Bone marrow (tissue), 2 donors: ENCODE data around the gene PAX4.
A peak's percentile ranks its signal among the peaks of the same experiment; 100 is the strongest.
"Not testable (repeated sequence)": the region's sequence is repeated elsewhere in the genome, so short reads cannot be mapped to it uniquely, and the experiment has no call there.

Source experiments
- DNase-seq, 2 donors: peaks; one replicate each; lab custom pipeline; 2025; lab: John Stamatoyannopoulos, UW

PAX4 gene

DNA sequence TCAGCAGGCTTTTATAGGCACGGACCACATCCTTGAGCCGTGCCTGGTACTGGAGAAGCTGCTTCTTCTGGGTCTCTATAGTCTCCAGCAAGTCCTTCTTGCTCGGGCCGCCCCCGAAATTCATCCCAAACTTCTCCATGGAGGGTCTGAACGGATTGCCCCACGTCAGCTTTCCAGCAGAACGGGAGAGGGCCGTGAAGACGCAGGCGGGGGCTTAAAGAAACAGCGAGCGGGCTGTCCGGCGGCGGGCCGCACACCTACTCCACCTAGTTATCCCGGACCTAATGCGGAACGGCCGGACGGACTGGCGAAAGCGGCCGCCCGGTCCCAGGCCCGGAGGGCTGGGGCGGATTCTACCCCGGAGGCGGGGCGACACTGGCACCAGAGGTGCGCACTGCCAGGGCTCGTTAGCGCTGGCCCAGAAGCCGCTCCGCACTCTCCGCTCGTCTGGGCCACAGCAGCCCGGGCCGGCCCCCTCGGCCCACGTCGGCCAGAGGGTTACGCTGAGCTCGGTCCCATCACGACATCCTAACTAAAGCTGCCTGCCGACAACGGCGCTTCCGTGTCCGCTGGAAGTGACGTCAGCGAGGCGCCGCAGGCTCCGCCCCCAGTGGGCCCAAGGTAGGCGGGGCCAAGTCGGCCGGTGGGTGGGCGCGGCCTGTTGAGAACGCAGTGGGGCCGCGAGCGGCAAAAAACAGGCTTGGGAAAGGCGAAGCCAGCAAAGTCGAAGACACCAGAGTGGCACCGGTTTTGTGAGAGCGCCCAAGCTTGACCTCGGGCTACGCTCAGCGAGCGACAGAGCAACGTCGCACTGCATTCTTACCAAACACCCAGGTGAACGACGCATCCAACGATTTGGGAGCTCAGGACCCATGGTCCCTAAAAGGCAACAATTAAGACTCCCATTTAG is 32.6 kb downstream of the PAX4 start, which contains the start of gene GCC1:
GCC1 (minus strand) TSS at position 553 of the 910 bp plus-strand sequence; CDS start at position 139, 414 bp downstream.
- DNase-seq, result peak; percentile 62 to 81

DNA sequence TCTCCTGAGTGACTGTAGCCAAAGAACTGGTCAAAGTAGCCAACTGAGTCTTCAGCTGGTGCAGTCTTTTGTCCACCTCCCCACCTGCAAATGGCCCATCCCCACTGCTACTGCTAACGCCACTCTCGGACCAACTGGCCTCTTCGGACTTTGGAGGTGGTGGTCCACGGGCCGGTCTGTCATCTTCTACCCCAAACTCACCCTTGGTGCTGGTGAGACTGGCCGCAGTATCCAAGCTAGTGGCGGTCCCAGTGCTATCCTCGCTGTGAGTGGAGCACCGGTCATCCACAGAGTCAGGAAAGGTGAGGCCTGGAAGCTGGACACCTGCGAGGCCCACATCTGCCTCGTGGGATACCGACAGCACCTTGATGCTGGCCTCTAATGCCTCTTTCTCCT is 33.3 kb downstream of the PAX4 start:
- no peak for DNase-seq

DNA sequence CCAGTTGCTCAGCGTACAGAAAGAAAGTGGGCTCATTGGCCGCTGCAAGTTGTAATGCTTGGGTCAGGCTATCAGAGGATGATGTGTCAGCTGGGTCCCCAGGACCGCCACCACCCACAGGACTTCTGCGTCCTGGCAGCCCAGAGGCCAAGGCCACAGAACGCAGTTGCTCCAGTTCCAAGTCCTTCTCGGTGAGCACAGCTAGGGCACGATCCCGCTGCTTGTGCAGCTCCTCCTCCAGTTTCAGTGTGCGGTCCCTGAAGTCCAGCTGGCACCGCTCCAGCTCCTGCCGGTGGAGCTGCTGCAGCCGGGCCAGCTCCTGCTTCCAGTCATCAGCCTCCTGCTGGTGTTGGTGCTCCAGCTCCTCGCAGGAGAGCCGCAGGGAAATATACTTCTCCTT is 35.6 kb downstream of the PAX4 start:
- no peak for DNase-seq

DNA sequence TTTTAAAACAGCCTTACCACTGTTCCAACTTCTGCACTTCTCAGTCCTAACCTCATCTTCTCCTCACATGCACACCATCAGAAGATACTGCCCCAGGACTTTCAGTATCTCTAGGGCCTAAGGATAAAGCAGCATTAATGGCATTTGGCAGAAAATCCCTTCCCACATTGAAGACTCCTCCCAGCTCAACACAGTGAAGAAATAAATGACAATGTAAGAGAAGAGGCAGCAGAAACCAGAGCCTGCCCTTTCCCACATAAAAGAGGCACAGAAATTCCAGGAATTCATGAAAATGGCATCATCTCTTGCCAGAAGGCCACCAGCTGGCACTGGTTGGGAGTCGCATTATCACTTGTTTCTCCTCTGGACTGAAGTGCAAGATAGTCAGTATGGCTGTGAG is 36.2 kb downstream of the PAX4 start:
- DNase-seq, result no peak

DNA sequence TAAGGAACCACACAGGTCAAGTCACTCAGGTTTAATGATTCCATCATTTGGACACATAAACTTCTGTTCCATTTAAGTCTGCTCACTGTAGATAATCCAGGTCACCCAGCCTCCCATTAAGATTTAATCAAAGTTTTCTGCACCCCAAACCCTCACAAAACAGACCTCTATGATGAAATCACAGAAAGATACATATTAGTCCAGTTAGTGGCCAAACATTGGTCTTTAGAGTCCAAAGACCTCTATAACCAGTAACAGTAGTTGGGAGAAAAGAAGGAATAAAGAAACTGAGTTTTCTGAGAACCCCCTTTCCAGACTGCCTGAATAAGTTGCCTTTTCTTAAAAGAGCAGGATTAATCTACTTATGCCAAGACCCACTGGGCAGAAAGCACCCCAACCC is 37.3 kb downstream of the PAX4 start:
- no peak for DNase-seq

DNA sequence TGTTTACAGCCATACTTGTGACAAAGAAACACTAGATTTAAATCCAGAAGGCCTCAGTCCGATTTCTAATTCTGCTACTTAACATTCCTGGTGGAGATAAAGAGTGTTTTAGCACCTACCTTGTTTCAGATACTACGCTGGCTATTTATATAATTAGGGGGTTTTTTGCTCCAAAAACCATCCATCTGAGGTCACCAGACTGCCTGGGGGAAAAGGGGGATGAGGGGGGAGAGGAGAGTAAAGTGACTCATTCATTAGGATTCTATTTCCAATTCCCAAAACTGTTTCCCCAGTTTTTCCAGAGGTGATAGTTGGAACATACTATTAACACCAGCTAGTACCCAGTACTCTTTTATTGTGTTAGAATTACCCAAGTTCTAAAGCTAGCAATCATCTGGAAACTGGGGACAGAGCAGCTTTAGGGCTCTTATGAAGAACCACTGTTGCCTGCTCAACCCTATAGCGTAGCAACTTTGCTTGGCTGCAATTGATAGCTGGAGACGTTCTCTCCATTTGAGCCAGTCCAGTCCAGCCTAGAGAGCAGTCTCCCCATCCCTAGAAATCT is 39.1 kb downstream of the PAX4 start:
- DNase-seq, result no peak

DNA sequence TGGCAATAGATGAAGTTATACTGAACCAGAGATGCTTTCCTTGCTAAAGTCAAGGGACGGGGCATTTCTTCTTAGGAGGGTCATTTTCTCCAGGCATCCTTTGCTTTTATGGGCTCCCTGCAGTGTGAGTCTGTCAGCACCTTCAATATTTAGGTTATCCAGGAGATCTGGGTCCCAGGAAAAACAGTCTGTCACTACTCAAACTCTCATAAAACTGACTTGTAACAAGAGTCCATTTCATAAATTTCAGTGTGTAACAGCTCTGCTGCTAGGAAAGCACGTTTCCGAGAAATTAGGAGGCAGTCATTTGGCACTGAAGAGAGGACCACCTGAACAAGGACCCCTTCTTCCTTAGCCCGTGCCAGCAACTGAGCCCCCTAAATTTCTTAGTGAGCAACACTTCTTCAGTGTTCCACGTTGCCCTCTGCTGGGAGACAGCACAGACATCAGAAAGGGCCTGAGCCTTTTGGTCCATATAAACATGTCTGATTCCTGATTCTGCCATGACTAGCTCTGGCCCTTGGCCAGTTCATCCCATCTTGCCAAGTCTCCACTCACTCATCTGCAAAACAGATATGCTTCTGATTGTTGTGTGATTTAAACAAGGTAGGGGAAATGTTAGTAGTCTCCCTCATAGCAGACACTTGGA is 39.8 kb downstream of the PAX4 start:
- no peak for DNase-seq

DNA sequence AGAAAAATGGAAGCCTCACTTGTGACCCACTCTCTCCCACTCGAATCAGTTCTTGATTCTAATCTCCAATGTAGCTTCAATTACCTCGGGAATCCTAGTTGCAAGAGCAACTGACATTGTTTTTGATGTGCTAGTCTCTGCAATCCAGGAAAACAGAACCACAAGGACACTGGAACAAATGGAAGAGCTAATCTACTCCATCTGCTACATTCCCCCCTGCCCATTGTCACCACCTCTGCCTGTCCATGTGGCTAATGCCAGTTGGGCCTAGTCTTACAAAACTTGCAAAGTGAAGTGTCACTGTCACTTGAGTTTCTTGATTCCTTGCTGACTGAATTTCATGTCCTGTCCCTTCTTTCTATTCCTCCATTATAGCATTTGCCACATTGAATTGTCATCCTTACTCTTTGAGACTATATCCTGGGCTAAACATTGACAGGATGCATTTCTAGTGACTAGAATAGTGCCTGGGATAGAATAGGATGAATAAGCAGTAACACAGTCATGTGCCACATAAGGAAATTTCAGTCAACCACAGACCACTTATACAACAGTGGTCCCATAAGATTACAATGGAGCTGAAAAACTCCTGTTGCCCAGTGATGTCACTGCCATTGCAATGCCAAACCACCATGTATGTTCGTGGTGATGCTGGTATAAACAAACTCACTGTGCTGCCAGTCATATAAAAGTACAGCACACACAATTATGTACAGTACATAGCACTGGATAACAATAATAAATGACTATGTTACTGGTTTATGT is 46.0 kb downstream of the PAX4 start:
- no peak for DNase-seq

DNA sequence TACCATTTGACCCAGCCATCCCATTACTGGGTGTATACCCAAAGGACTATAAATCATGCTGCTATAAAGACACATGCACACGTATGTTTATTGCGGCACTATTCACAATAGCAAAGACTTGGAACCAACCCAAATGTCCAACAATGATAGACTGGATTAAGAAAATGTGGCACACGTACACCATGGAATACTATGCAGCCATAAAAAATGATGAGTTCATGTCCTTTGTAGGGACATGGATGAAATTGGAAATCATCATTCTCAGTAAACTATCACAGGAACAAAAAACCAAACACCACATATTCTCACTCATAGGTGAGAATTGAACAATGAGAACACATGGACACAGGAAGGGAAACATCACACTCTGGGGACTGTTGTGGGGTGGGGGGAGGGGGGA is 49.9 kb downstream of the PAX4 start:
- not testable (repeated sequence) for DNase-seq

DNA sequence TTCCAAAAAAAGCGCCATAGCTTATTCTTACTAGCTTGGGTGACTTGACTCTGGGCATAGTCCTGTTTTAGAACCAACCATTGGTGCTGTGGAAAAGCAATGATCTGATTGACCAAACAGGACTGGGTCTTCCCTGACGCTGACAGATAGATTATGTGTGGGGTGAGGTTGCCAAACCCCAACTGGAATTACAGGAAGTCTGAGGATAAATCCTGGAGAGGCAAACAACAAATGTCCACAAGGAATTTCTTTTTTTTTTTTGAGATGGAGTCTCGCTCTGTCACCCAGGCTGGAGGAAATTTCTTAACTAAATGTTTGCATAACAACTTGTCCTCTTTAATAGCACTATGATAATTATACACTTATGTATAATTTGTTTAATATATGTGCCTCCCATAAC is 51.7 kb downstream of the PAX4 start:
- no peak for DNase-seq
